GM19351 (cell line): Measurements from ENCODE around the gene ZNF860.
"Not testable (repeated sequence)": the region's sequence is repeated elsewhere in the genome, so short reads cannot be mapped to it uniquely, and the experiment has no call there.

Experiments
- ATAC-seq: cut with Tn5 transposase; IDR thresholded peaks from one replicate; pipeline ENCODE4 v1.9.1; 2021; ENCODE audit warnings: mild to moderate bottlenecking, moderate library complexity; ENCODE audit not compliant: unreplicated experiment

The ZNF860 gene

DNA sequence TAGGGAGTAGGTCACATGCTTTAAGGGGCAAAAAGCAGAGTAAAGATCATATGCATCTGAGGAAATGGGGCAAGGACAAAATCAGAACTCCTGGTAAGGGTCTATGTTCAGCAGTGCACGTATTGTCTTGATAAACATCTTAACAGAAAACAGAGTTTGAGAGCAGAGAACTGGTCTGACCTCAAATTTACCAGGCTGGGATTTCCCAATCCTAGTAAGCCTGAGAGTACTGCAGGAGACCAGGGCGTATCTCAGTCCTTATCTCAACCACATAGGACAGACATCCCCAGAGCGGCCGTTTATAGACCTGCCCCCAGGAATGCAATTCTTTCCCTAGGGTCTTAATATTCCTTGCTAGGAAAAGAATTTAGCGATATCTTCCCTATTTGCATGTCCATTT lies 13.5 kb downstream of the ZNF860 start:
- ATAC-seq = not testable (repeated sequence)

DNA sequence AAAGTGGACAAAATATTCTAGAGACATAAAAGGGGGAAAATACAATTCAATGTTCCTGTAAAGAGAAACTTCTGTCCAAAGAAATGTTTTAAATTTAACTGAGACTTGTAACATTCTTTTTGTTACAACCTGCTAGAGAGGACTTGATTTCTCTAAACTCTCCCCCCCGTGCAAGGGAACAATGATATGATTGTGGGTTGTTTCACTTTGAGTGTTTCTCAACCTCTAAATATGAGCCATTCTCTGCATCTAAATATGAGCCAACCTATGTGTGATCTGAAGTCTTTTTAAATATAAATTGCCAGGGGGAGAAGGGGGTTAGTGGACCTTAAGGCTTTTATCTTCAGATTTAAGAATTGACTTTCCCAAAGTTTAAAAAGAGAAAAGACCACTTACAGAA lies 14.6 kb downstream of the ZNF860 start:
- peak; percentile 57 for ATAC-seq

DNA sequence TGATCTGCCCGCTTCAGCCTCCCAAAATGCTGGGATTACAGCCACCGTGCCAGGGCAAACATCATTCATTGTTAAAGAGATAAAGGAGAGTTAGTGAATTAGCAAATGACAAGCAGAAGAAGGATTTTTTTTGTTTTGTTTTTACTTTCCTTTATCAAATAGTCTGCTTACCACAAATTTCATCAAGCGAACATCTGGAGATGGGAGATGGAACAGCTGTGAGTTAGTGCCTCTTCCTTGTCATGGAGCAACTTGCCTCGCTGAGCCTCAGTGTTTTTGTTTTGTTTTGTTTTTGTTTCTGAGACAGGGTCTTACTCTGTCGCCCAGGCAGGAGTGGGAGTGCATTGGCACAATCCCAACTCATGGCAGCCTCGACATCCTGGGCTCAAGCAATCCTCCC lies 15.9 kb downstream of the ZNF860 start:
- no peak for ATAC-seq

DNA sequence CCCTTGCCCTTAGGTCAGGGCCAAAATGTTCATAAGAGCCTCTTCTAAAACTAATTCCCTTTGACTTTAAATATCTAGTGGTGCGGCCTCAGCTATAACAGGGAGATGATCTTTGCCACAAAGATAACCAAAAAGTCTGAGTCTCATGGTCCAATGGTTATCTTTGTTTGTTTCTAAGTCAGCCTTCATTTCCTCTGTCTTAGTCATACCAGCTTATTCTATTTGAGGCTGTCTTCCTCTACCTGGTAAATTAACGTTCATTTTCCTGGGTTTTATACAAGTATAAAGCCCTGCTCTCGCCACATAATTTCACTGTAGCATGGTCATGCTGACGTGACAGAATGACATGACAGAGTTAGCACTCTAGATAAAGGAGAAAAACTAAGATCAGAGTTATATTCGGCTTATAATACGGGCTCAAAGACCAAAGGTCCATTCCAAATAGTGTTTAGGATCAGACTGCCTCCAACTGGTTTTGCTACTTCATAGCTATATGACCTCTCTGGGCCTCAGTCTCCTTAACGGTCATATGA lies 18.4 kb downstream of the ZNF860 start:
- ATAC-seq = peak; percentile 80

DNA sequence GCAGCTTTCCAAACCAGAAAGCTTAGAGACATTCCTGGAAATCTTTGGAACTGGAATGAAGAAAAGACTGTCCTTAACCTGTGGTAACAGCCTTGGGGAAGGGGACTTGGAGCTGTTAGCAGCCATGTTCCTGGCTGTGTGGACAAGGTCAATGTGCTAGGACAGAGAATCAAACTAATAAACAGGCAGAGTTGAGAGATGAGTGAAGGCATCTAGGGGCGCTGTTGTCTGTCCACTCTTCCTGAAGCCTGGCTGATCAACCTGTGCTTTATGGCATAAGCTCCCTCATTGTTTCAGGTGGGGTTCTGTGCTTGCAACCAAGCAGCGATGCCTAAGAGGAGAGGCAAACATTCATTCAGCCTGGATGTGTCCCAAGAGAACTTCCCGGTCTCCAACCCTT lies 19.3 kb downstream of the ZNF860 start:
- ATAC-seq = no peak

DNA sequence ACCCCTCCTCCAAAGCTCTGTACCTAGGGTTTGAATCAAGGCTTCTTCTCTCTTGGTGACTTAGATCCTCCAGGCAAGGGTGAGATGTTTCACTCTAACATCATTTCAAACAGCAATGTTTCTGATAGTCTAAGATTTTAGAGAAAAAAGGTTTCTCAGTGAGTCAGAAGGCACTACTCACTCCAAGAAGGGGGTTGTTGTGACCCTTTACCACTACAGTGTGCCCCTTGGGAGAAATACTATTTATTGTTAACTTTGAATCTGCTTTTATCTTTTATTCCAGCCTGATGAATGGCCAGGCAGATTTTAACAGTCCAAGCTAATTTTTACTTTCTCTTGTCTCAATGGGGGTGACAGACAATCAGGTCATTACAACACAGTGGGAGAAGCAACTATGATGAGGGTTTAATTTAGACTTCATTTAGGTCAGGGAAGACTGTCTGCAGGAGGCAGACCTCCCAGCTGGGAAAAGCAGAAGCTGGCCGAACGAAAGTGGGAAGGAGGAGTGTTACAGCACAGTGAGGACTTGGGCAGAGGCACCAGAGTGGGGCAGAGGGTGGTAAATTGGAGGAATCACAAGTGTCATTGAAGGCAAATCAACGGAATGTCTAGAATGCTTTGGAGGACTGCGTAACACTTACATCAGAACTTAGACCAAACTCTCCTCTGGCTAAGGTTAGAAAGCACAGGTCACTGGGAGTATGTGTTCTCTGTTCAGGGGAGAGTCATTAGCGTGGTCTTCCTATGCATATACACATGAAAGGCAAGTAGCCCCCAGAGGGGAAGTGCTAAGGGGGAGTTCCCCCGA lies 21.2 kb downstream of the ZNF860 start:
- no peak for ATAC-seq

DNA sequence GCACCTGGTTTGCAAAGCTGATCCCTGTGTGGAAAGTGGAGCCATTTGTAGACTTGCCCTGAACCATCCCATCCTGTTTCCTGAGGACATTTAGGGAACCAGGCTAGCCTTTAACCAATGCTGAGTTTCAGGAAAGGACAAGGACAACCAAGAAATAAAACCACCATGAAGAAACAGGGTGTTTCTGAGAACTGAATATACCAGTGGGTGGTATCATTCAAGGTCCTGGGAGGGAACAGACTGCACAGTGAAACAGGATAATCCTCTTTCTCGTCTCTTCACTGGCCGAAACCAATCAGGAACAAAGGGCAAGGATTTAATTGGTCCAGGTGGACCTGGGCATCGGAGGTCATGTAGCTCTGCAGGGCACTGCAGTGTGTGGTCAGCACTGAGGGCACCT lies 21.8 kb downstream of the ZNF860 start:
- ATAC-seq = no peak

DNA sequence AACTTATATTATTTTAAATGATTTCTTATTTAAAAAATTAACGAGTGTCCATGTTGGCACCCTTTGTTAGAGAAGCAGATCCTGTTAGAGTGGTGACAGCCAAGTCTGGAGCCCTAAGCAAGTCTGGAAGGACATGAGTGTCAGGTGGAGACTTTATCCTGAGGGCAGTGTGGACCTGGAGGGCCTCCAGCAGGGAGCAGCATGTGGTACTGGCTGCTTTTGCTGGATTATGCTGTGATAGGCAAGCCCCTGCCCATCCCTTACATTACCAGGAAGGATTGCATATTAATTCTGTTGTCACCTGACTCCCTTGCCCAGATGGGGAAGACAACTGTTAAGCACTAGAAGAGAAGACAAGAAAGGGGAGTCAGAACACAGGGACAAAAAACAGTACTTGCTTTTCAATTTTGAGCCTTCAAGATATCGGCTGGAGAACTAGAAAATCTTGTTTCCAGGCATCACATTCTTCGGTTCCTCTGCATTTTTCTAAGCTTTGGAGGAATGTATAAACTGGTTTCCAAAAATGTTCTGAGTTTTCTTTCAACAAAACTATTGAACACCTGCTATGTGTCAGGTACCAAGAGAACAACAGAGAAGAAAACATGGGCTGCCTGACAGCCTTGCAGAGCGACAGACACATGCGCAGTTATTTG lies 22.7 kb downstream of the ZNF860 start:
- ATAC-seq = no peak

DNA sequence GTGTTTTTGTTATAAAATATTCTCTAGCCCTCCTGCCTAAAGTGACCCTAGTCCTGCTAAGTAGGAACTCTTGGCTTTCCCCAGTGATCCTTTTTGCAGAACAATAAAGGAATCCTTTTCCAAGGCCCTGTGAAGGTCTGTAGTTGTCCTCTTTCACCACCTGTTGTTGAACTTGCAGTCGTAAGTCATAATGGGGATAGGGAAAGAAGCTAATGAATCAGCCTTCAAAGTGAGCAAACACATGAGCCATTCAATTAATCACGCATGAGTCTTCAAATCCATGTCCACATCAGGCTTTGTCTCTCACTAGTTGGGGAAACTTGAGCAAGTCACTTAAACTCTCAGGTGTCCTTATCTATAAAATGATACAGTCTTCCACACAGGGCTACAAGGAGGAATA lies 27.6 kb downstream of the ZNF860 start:
- ATAC-seq = no peak

DNA sequence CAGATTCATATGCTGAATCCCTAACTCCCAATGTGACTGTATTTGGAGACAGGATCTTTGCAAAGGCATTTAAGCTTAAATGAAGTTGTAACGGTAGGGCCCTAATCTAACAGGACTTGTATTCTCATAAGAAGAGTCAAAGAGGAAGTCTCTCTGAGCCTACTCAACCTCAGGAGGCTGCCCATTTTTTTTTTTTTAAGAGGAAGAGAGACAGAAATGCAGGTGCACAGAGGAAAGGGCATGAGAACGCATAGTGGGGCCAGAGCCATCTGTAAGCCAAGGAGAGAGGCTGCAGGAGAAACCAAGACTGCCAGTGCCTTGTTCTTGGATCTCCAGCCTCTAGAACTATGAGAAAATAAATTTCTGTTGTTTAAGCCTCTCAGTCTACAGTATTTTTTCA lies 28.4 kb downstream of the ZNF860 start:
- no peak for ATAC-seq

DNA sequence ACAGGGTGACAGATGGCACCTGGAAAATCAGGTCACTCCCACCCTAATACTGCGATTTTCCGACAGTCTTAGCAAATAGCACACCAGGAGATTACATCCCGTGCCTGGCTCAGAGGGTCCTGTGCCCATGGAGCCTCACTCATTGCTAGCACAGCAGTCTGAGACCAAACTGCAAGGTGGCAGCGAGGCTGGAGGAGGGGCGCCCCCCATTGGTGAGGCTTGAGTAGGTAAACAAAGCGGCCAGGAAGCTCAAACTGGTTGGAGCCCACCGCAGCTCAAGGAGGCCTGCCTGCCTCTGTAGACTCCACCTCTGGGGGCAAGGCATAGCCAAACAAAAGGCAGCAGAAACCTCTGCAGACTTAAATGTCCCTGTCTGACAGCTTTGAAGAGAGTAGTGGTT lies 29.1 kb downstream of the ZNF860 start:
- ATAC-seq = not testable (repeated sequence)

DNA sequence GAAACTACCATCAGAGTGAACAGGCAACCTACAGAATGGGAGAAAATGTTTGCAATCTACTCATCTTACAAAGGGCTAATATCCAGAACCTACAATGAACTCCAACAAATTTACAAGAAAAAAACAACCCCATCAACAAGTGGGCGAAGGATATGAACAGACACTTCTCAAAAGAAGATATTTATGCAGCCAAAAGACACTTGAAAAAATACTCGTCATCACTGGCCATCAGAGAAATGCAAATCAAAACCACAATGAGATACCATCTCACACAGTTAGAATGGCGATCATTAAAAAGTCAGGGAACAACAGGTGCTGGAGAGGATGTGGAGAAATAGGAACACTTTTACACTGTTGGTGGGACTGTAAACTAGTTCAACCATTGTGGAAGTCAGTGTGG lies 34.1 kb downstream of the ZNF860 start:
- not testable (repeated sequence) for ATAC-seq

DNA sequence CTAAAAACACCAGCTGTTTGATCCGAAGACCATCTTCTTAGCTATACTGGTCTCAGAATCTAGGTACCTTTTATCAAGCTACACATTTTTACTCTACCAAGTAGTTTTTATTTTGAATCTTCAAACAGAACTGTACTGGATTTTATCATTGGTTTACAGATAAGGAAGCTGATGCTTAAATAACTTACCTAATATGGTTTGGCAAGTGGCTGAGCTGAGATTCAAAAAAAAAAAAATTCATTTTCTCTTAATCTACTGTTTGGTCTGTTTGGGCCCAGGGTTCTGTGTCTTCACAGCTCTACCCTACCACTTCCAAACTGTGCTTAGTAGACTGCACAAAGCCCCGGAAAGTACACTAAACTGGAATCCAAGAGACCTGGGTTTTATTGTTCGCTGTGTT lies 35.7 kb downstream of the ZNF860 start:
- no peak for ATAC-seq

DNA sequence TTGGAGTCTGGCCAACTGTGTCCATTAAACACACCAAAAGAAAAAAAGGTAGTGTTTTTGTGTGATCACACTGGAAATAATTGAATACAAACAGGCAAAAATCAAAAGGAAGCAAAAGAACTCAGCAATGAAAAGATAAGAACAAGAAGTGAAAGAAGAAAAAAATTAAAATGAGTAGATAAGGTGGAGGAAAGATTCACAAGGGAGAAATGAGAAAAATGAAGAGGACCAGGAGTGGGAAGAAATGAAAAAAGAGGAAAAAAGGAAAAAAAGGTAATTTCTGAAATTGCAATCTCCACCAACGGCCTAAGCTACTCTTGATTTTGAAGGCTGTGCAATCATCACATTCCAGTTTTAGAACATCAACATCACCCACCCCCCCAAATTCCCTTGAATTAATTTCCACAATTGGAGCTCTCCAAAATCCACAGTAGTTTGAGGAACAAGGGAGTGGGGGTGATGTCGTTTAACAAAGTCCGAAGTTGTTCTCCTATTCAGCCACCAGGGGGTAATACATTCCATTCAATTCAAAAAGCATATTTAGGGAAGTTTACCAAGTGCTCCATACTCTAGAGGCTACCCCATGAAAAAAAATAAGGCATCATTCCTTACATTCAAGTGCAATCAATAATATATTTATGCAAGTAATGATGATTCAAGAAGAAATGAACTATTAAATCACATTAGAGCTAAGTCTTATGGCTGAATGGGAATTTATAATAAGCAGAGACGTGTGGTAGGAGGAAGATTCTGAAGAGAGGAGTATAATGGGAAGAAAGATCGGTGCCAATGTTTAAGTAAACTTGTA lies 37.4 kb downstream of the ZNF860 start:
- peak; percentile 59 for ATAC-seq

DNA sequence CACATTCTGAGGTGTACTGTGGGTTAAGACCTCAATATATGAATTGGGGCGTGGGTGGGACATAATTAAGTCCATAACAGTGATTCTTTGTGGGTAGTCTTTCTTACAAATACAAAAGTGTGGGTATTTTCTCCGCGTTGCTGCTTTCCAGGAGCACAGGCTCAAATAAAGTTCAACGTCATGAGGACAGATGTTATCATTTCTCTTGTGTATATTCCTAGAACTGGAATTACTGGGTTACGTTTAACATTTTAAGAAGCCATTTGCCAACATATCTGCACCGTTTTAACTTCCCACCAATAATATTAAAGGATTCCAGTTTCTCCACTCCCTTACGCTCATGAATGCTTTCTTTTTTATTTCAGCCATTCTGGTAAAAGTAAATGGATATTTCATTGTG lies 39.6 kb downstream of the ZNF860 start:
- no peak for ATAC-seq

DNA sequence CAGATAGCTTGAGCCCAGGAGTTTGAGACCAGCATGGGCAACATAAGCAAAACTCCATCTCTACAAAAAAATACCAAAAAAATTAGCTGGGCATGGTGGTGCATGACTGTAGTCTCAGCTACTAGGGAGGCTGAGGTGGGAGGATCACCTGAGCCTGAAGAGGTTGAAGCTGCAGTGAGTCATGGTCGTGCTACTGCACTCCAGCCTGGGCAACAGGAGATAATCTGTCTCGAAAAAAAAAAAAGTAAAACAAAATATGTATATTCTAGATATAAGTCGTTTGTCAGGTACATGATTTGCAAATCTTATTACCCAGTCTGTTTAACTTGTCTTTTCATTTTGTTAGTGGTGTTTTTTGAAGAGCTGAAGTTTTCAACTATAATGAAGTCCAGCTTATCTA lies 40.2 kb downstream of the ZNF860 start:
- ATAC-seq = no peak

DNA sequence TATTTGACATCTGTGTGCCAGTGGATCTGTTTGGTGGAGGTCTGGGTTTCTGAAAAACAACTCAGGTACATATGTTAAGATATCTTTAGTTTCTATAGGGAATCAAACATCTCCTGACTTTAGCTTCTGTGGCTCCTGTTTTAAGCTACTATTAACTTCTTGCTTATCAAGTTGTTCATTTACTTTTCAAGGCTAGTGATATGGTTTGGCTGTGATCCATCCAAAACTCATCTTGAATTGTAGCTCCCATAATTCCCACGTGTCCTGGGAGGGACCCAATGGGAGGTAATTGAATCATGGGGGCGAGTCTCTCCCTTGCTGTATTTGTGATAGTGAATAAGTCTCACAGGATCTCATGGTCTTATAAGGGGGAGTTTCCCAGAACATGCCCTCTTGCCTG lies 41.4 kb downstream of the ZNF860 start:
- ATAC-seq = no peak

DNA sequence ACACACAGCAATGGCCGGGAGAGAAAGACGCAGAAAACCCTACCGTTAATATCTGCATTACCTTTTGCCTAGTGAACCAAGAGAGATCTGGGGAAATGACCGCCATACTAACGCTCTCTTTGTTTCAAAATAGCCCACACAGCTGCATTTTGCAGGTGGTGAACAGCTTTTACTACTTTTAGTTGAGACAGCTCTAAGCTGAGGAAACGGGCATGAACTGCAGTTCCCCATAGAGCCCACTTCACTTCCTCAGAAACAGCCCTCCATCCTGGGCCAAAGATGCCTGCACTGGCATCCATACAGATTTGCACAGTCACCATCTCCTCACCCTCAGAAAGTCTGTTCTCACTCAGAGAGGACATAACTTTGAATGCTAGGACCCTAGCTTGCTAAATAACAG lies 45.0 kb downstream of the ZNF860 start:
- no peak for ATAC-seq

DNA sequence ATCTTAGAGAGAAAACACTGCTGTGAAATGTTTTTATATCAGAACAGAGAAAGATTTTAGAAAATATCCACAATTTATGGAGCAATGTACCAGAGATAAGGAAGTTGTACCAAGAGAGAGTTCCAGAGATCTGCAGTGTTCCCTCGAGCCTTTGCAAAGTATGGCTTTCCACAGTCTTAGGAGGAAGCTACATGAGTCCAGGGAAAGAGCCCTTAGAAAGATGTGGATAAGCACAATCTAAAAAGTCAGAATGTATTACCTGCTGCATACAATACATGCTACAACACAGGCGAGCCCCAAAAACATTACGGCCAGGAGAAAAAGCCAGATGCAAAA lies 56.4 kb downstream of the ZNF860 start:
- ATAC-seq = no peak

DNA sequence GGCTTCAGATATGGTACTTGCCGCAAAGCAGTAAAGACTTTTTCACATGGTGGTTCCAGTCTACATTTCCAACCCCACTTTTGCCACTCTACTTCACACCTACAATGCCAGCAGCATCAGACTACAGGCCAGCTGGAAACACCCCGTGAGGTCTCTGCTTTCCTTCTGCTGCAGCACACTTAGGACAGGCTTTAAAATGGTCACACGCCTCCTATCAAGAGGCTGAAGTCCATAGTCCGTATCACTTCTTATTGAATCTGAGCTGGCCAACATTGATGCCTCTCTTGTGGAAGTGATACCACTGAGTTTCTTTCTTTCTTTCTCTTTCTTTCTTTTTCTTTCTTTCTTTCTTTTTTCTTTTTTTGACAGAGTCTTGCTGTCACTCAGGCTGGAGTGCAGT lies 59.8 kb downstream of the ZNF860 start:
- ATAC-seq = no peak
